Measurements from ENCODE around the gene HMGB3. TPM values are rescaled to one million over a fixed set of nuclear protein-coding genes. Genes with fewer than 3 reads are reported as not detected.

Gene HMGB3
- total RNA-seq, 1 experiment from 2014 or later, result 373 TPM

DNA sequence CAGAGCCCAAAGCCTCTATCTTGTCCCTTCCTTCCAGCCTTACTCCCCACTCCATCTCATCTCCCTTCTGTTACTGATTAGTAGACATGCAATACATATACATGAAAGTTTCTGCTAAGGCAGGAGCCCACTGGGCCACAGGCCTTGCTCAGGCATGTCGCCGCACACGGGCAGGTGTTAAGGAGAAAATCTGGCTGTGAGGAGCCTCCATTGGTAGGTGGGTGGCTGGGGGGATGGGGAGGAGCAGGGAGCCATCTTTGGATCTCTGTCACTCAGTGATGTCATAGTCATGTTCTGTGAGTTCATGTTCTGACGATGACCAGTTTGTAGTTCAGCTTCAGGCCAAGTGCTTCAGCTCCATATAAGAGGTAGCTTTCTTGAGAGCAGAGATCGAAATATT is 2.9 kb upstream of the HMGB3 start:
- no peak overlapping the region for H3K56ac ChIP-seq (ENCODE audit: insufficient read length, low read depth, low read length)
- Mint-ChIP-seq H3K36me3 (ENCODE audit: insufficient read depth in 1 of 3, low read depth in 3 of 3) (peaks cover 7 to 11% (median 10%) of the 10 kb centered on the region in 3 experiments), H3K4me3 (no peak overlapping the region; a peak in 1 of 5 replicates), H3K4me1 (peaks cover 3 to 19% of the 10 kb centered on the region in 2 experiments), H3K9me3 (peaks cover 45 to 55% of the 10 kb centered on the region in 2 experiments), H3K27me3 (ENCODE audit: low read depth) (peaks cover 20% of the 10 kb centered on the region), H3K27ac (no peak overlapping the region)
- whole genome bisulfite sequencing (ENCODE audit: extremely low coverage, insufficient read length, low lambda C conversion rate), result no CpG with 5 or more reads among the region's 5 CpGs
- H3K4me2 ChIP-seq (ENCODE audit: insufficient read depth, insufficient read length, low read length), result no peak overlapping the region
- DNase-seq, result no peak
- H2BK12ac ChIP-seq (ENCODE audit: insufficient read length, low read depth, low read length), result no peak overlapping the region
- no peak overlapping the region for H2AK5ac ChIP-seq (ENCODE audit: insufficient read length, low read length)
- H3K23me2 ChIP-seq (ENCODE audit: insufficient read length, low read depth, low read length, poor library complexity, severe bottlenecking), result peaks cover 12% of the 10 kb centered on the region
- H3K27ac ChIP-seq (ENCODE audit: insufficient read length, low read depth, low read length), result no peak overlapping the region
- H2BK15ac ChIP-seq (ENCODE audit: low read depth, low read length), result no peak overlapping the region
- no peaks in the 10 kb centered on the region for H4K20me1 ChIP-seq (ENCODE audit: control insufficient read depth, insufficient read depth, insufficient read length)
- H2BK20ac ChIP-seq (ENCODE audit: low read depth, low read length, poor library complexity, severe bottlenecking), result no peak overlapping the region
- H4K91ac ChIP-seq (ENCODE audit: insufficient read length, low read depth, low read length), result no peak overlapping the region
- H3K79me1 ChIP-seq (ENCODE audit: insufficient read depth, low read depth, low read length, poor library complexity, severe bottlenecking), result no peaks in the 10 kb centered on the region
- H4K8ac ChIP-seq (replicated peaks; ENCODE audit: insufficient read length, low read depth, low read length), result no peak overlapping the region
- no peak overlapping the region for H3K4ac ChIP-seq (ENCODE audit: low read depth, low read length)
- H3K27me3 ChIP-seq (ENCODE audit: insufficient read depth, low read length), result no peaks in the 10 kb centered on the region
- H3K4me1 ChIP-seq (ENCODE audit: insufficient read depth, low read length), result no peaks in the 10 kb centered on the region
- no peak overlapping the region for H2AFZ ChIP-seq (ENCODE audit: low read length)
- no peak overlapping the region for H3K14ac ChIP-seq (ENCODE audit: insufficient read depth, low read length)
- H4K5ac ChIP-seq (ENCODE audit: insufficient read length, low read depth, low read length), result no peak overlapping the region
- H3K79me2 ChIP-seq (ENCODE audit: insufficient read depth, low read length), result peaks cover 6% of the 10 kb centered on the region; the same call in 1 of the 2 replicates
- TF ChIP-seq, protein P1, sequence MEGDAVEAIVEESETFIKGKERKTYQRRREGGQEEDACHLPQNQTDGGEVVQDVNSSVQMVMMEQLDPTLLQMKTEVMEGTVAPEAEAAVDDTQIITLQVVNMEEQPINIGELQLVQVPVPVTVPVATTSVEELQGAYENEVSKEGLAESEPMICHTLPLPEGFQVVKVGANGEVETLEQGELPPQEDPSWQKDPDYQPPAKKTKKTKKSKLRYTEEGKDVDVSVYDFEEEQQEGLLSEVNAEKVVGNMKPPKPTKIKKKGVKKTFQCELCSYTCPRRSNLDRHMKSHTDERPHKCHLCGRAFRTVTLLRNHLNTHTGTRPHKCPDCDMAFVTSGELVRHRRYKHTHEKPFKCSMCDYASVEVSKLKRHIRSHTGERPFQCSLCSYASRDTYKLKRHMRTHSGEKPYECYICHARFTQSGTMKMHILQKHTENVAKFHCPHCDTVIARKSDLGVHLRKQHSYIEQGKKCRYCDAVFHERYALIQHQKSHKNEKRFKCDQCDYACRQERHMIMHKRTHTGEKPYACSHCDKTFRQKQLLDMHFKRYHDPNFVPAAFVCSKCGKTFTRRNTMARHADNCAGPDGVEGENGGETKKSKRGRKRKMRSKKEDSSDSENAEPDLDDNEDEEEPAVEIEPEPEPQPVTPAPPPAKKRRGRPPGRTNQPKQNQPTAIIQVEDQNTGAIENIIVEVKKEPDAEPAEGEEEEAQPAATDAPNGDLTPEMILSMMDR (conservative IDR thresholded peaks at IDR 0.05), result no peak
- H3T11ph ChIP-seq (ENCODE audit: low read length), result no peak overlapping the region
- H3K9ac ChIP-seq (ENCODE audit: extremely low read depth, insufficient read length, low read length), result no peak overlapping the region
- H3K23ac ChIP-seq (ENCODE audit: insufficient read length, low read depth, low read length), result no peak overlapping the region
- no peaks in the 10 kb centered on the region for H3K9me3 ChIP-seq (ENCODE audit: control insufficient read depth, low read depth, low read length)
- no peak overlapping the region for H2BK5ac ChIP-seq (ENCODE audit: insufficient read length, low read length)
- no peak overlapping the region for H2BK120ac ChIP-seq (ENCODE audit: low read depth, low read length, poor library complexity, severe bottlenecking)
- H3K18ac ChIP-seq (ENCODE audit: insufficient read length, low read depth, low read length), result no peak overlapping the region
